ENCODE results near the gene KRT71.

KRT71 gene

DNA sequence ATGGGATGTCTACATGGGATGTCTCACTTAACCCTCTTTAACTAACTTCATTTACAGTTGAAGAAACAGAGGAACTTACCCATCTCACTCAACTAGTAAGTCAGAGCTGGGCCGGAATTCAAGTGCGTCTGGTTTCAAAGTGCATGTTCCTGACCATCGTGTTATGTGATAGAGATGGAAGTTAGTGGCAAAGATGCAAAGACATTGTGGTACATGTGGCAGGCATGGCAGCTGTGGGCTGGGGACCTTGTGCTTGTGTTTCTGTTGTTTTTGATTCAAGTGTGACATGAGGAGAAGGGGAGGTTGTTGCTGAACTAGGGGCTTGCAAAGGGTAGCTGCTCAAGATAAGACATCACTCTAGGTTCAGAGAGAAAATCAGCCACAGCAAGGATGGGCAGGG lies 23.0 kb upstream of the KRT71 start:
- DNase-seq (ENCODE audit: extremely low read depth in 1 of 2, low read depth in 1 of 2) = no peak

GRCh38 chr12:52575256-52575655 lies 22.3 kb upstream of the KRT71 start:
- DNase-seq (ENCODE audit: extremely low read depth in 1 of 2, low read depth in 1 of 2) = no peak

- no peak for DNase-seq (ENCODE audit: extremely low read depth in 1 of 2, low read depth in 1 of 2)
These were observed 20.8 kb upstream of the KRT71 start, which contains the start of gene KRT74 for GRCh38 chr12:52573743-52574142. Gene KRT74 (minus strand): TSS chr12:52573843. CDS start chr12:52573777, 66 bp downstream.

DNA sequence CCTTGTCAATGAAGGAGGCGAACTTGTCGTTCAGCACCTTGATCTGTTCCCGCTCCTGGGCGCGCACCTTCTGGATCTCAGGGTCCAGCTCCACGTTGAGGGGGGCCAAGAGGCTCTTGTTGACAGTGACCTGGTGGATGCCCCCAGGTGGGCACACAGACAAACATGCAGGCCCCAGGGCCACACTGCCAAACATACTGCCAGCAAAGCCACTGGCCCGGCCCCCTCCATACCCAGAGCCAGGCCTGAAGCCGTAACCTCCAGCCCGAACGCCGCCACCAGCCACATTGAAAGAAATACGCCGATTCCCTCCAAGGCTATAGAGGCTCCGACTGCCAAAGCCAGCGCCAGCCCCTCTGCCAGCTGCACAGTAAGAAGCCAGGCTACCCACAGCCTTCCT lies 20.4 kb upstream of the KRT71 start:
- no peak for DNase-seq (ENCODE audit: extremely low read depth in 1 of 2, low read depth in 1 of 2)

- no peak for DNase-seq (ENCODE audit: extremely low read depth in 1 of 2, low read depth in 1 of 2)
These were observed 17.6 kb upstream of the KRT71 start for GRCh38 chr12:52570511-52570910.

DNA sequence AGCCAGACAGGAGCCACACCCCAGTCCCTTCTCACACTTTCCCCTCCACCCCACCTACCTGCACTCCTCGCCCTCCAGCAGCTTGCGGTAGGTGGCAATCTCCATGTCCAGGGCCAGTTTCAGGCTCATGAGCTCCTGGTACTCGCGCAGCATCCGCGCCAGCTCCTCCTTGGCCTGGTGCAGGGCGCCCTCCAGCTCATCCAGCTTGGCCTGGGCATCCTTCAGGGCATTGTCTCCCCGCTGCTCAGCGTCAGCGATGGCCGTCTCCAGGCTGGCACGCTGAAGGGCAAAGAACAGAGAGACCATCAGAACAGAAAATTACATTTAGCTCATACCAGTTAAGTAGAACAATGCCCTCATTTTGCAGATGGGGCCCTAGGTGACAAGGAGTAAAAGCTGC lies 15.2 kb upstream of the KRT71 start:
- DNase-seq (ENCODE audit: extremely low read depth in 1 of 2, low read depth in 1 of 2) = no peak

- peak; percentile 3 to 13 for DNase-seq (ENCODE audit: extremely low read depth in 1 of 2, low read depth in 1 of 2)
These were observed 13.9 kb upstream of the KRT71 start for GRCh38 chr12:52566847-52567291.

DNA sequence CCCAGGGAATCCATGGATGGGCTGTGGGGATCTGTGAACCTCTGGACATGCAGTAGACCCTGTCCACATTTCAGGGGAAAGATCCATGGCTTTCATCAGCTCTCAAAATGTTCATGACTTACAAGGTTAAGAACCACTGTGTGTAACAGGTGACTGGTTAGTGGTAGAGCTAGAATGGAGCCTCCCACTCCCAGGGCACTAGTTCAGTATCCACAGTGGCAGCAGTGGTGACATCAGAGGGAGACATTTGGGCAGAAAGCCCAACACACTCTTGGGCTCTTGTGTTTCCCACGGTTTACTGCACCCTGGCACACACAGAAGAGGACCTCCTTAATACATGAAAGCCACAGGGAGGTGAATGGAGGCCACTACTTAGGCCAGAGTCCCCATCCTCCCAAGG lies 11.6 kb upstream of the KRT71 start:
- DNase-seq (ENCODE audit: extremely low read depth in 1 of 2, low read depth in 1 of 2) = no peak

- DNase-seq (ENCODE audit: extremely low read depth in 1 of 2, low read depth in 1 of 2) = no peak
These were observed 9.0 kb upstream of the KRT71 start for GRCh38 chr12:52561880-52562449.

DNA sequence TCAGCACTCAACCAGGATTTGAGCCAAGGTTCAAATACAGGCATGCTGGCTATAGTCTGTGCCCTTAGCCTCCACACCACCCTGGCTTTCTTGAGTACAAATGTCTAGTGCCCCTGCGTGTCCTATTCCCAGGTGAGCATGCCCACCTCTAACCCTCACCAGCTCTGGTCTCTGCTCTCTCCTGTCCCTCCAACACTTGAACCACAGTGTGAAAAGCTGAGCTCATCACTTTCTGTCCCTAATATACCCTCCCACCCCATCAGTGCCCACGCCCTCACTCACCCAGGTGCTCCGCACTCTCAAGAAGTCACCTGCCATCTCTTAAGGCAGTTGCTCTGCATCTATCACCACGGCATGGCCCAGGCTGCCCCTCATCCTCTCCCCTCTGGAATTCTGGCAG lies 7.0 kb upstream of the KRT71 start:
- DNase-seq (ENCODE audit: extremely low read depth in 1 of 2, low read depth in 1 of 2) = no peak

DNA sequence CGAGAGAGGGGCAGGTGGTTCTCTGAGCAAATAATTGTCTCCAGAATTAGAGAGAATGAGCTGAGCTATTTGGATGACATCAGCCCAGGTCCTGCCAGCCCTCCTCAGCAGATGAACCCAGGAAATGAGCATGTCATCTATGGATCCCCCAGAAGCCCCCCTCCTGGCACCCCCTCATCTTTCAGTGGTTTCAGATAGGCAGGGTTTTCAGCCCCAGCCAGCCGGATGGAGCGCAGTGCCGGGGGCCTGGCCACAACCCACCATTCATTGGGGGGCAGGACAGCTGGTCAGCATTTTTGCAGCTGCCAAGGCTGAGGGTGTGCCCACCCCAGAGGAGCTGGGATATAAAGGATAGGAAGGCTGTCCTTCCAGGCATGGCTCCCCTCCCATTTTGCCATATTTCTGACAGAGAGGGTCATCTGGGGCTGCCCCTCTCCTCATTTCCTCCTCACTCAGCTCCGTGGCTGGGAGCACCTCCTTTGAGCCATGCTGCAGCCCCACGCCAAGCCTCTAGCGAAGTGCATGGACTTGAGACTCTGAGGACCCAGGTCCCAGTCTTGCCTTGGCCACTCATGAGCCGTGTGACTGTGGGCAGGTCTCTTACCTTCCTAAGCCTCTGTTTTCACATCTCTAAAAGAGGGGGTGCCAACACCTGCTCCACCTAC lies 6.0 kb upstream of the KRT71 start:
- DNase-seq (ENCODE audit: extremely low read depth in 1 of 2, low read depth in 1 of 2) = no peak

DNA sequence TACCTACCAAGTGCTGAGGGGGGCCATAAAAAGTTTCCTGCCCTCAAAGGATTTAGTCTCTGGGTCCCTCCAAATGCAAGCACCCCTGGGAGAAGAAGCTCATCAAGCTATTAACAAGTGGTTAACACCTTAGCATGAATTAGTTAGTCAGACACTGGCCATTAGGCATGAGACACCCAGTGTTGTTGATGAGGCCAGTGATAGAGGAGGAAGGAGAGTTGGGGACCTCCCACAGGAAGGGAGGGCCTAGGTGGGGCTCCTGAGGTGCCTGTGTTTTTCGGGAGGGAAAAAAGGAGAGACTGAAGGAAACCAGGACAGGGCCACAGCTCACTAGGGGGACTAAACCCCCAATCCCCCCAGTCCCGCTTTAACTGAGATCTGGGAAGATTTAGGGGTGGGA lies 4.5 kb upstream of the KRT71 start:
- DNase-seq (ENCODE audit: extremely low read depth in 1 of 2, low read depth in 1 of 2) = no peak

GRCh38 chr12:52555577-52555976 lies 2.6 kb upstream of the KRT71 start:
- no peak for DNase-seq (ENCODE audit: extremely low read depth in 1 of 2, low read depth in 1 of 2)

GRCh38 chr12:52552055-52552454 lies 890 bp downstream of the KRT71 start:
- DNase-seq (ENCODE audit: extremely low read depth in 1 of 2, low read depth in 1 of 2) = no peak

DNA sequence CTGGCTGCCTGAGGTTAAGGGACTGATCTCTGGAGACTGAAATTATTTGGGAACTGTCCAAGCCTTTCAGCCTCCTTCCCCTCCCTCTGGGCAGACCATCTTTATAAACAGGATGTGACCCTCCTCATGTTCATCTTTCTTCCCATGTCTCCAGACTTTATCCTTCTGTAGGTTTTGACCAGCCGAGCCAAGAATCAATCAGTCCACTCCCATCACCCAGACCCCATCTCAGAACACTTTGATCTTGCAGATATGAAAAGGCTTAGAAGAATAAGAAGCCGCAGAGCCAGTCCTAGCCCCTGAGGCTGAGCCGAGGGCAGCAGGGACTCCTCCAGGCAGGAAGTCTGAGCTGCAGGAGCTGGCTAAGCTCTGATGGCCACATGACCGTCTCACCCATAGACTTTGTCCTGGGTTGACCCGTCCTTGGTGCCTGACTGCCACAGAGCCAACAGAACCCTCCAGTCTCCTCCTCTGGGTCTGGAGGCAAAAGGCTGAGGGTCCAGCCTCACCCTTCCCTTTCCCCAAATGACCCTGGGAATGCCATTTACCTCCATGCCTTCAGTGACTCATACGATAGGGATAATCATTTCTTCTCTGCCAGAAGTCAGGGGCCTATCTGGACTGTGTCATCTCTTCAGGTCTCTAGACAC lies 1.6 kb downstream of the KRT71 start:
- DNase-seq (ENCODE audit: extremely low read depth in 1 of 2, low read depth in 1 of 2) = no peak

- DNase-seq (ENCODE audit: extremely low read depth in 1 of 2, low read depth in 1 of 2) = no peak
These were observed 6.8 kb downstream of the KRT71 start for GRCh38 chr12:52546126-52546525.

GRCh38 chr12:52543985-52544883 lies 8.7 kb downstream of the KRT71 start:
- no peak for DNase-seq (ENCODE audit: extremely low read depth in 1 of 2, low read depth in 1 of 2)

DNA sequence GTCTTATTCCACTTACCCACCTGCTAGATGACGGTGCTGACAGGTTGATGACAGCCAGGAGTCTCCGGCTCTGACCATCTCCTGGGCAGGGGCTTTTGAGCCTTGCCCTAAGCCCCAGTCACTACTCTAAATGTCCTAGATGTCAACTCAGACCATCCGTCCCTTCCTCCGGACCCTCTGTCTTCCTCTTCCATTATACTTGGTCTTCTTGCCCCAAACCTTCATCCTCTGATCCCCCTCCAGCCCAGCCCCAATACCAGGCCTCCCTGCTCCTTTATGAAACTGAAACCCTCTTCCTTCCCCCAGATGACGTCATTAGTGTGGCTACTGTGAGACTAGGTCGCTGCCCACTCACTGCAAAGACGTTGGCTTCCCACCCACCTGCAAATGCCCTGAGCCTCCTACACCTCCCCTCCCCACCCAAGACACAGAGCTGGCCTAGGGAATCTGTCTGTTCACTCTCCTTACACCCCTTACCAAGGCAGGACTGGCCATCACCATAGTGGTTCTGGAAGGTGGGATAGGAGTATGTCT lies 10.1 kb downstream of the KRT71 start:
- no peak for DNase-seq (ENCODE audit: extremely low read depth in 1 of 2, low read depth in 1 of 2)

- DNase-seq (ENCODE audit: extremely low read depth in 1 of 2, low read depth in 1 of 2) = no peak
These were observed 10.8 kb downstream of the KRT71 start for GRCh38 chr12:52542157-52542556.

GRCh38 chr12:52541709-52542108 lies 11.2 kb downstream of the KRT71 start:
- no peak for DNase-seq (ENCODE audit: extremely low read depth in 1 of 2, low read depth in 1 of 2)

DNA sequence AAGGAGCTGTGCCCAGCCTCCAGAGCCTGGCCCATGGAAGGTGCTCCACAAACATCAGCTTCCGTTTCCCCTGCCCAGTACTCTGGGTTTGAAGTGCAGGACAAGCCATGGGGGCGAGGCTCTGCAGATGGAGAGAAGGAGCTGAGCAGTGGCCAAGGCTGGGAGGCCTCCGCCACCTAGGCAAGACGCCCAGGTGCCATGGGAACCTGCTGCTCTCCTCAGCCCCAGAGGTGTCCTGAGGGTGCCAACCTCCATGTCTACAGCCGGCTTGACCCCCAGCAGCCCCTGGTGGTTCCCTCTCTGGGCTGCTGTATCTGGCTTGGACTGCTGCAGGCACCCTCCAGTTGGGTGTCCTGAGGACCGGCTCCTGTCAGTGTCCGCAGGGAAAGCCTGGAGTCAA lies 12.4 kb downstream of the KRT71 start:
- DNase-seq (ENCODE audit: extremely low read depth in 1 of 2, low read depth in 1 of 2) = no peak

All from stimulated activated CD8-positive, alpha-beta memory T cell treated with anti-CD3 and anti-CD28 coated beads, Interleukin-7, amount 100 ng/mL, for 48 hours (primary cell).